Measurements from ENCODE around the gene TBCD. TPM values are rescaled to one million over a fixed set of nuclear protein-coding genes. Genes with fewer than 3 reads are reported as not detected.
A peak's percentile ranks its signal among the peaks of the same experiment; 100 is the strongest.
"Not testable (repeated sequence)": the region's sequence is repeated elsewhere in the genome, so short reads cannot be mapped to it uniquely, and the experiment has no call there.

Gene TBCD
- total RNA-seq, 1 donor = 49.3 TPM

DNA sequence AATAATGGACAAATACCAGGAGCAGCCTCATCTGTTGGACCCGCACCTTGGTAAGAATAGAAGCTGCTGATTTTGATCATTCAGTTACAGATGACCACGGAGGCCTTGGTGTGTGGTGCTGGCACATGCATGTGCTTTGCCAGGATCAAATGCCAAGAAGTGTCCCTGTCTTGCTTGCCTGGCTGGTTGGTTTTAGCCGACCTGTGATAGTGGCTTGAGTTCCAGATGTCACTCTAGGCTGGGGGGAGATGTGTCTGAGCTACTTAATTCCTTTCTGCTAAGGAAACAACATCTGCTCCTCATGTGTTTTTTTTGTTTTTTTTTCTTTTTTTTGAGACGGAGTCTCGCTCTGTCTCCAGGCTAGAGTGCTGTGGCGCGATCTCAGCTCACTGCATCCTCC, 4.3 kb downstream of the TBCD start:
- no peak for DNase-seq (ENCODE audit: low read depth in 2 of 3, low spot score in 2 of 3)

DNA sequence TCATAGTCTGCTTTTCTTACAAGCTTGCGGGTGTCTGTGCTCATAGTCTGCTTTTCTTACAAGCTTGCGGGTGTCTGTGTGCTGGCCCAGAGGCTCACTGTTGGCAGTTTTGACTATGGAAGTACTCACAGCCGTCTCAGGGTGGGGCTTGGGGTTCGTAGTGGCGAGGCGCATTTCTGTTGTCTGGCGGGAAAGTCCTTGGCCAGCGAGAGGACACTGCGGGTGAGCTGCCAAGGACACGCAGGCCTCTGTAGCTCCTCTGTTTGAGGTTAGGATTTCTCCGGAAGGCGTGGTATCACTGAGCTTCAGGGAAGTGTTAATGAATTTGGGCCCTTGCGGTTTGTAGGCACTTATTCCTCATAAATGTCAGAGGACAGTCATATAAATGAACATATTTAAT, 13.5 kb downstream of the TBCD start:
- no peak for DNase-seq (ENCODE audit: low read depth in 2 of 3, low spot score in 2 of 3)

DNA sequence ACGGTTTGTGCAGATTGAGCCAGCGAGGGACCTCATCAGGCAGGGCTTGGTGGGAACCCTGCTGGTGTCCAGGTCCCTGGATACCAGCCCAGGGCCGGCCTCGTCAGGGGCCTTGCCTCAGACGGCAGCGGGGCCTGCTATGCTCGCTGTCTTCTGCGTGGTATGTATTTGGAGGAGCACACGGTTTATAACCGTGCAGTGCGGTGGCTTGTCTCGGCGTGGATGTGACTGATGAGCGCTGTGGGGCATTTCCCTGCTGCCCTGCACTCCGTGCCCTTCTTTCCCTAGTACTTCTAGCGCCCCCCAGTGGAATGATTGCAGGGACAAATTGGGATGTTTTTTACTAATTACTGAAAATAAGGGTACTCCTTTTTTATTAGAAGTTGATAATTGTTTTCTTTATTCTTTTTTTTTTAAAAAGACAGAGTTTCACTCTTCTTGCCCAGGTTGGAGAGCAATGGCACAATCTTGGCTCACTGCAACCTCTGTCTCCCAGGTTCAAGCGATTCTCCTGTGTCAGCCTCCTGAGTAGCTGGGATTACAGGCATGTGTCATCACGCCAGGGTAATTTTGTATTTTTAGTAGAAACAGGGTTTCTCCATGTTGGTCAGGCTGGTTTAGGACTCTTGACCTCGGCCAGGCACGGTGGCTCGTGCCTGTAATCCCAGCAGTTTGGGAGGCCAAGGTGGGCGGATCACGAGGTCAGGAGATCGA, 15.3 kb downstream of the TBCD start:
- peak in 2 of 3 donors; percentile 60 to 77 for DNase-seq (ENCODE audit: low read depth in 2 of 3, low spot score in 2 of 3)

GRCh38 chr17:82769041-82769440, 17.2 kb downstream of the TBCD start:
- DNase-seq (ENCODE audit: low read depth in 2 of 3, low spot score in 2 of 3) = no peak

- no peak for DNase-seq (ENCODE audit: low read depth in 2 of 3, low spot score in 2 of 3)
These were observed 20.2 kb downstream of the TBCD start for GRCh38 chr17:82772026-82772425.

GRCh38 chr17:82774456-82774855, 22.6 kb downstream of the TBCD start:
- not testable (repeated sequence) for DNase-seq (ENCODE audit: low read depth in 2 of 3, low spot score in 2 of 3)

- peak in 1 of 3 donors; percentile 56 for DNase-seq (ENCODE audit: low read depth in 2 of 3, low spot score in 2 of 3)
These were observed 23.3 kb downstream of the TBCD start for GRCh38 chr17:82775001-82775823.

DNA sequence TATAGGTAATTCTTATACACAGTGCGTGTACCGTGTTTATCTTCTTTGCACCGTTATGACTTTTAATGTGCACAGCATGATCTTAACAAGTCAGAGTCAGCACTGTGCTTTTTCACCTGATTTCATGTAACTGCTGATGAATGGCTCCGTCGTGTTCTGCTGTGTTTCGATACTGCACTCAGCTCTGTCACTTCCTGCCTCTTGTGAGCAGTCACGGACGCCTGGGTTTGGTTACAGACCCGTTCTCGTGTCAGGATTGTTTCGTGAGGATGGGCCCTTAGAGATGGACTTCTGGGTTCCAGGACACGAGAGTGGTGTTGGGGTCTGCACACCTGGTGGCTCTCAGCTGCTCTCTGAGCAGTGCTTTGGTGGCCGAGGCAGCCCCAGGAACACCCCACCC, 24.6 kb downstream of the TBCD start:
- no peak for DNase-seq (ENCODE audit: low read depth in 2 of 3, low spot score in 2 of 3)

DNA sequence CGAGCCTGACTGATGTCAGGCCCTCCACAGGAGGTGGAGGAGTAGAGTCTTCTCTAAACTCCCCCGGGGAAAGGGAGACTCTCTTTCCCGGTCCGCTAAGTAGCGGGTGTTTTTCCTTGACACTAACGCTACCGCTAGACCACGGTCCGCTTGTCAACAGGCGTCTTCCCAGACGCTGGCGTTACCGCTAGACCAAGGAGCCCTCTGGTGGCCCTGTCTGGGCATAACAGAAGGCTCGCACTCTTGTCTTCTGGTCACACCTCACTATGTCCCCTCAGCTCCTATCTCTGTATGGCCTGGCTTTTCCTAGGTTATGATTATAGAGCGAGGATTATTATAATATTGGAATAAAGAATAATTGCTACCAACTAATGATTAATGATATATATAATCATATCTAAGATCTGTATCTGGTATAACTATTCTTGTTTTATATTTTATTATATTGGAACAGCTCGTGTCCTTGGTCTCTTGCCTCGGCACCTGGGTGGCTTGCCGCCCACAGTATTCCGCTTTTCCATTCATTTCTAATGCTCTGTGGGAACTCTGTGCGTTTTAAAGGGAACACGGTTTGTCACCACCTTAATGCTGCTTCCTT, 26.0 kb downstream of the TBCD start:
- not testable (repeated sequence) for DNase-seq (ENCODE audit: low read depth in 2 of 3, low spot score in 2 of 3)

DNA sequence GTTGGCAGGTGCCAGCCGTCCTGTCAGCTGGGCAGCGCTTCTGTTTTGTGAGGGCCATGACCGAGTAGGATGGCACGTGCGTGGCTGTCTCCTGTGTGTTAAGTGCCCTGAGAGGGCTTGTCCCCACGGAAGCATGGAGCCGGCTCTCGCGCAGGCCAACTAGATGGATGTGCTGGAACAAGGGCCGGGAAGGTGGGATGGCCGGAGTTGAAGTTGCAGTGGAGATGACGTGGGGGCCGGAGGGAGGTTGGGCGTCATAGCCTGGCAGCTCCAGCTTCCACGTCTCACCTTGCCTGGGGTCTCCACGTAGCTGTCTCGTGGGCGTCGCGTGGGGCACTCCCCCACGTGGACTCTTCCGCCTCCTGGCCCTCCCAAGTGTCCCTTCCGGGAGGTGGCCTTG, 27.7 kb downstream of the TBCD start:
- no peak for DNase-seq (ENCODE audit: low read depth in 2 of 3, low spot score in 2 of 3)

GRCh38 chr17:82780195-82780594, 28.3 kb downstream of the TBCD start:
- DNase-seq (ENCODE audit: low read depth in 2 of 3, low spot score in 2 of 3) = no peak

GRCh38 chr17:82780971-82781893, 29.4 kb downstream of the TBCD start:
- no peak for DNase-seq (ENCODE audit: low read depth in 2 of 3, low spot score in 2 of 3)

- peak; percentile 64 to 91 (median 75) for DNase-seq (ENCODE audit: low read depth in 2 of 3, low spot score in 2 of 3)
These were observed 30.0 kb downstream of the TBCD start for GRCh38 chr17:82781894-82782274.

DNA sequence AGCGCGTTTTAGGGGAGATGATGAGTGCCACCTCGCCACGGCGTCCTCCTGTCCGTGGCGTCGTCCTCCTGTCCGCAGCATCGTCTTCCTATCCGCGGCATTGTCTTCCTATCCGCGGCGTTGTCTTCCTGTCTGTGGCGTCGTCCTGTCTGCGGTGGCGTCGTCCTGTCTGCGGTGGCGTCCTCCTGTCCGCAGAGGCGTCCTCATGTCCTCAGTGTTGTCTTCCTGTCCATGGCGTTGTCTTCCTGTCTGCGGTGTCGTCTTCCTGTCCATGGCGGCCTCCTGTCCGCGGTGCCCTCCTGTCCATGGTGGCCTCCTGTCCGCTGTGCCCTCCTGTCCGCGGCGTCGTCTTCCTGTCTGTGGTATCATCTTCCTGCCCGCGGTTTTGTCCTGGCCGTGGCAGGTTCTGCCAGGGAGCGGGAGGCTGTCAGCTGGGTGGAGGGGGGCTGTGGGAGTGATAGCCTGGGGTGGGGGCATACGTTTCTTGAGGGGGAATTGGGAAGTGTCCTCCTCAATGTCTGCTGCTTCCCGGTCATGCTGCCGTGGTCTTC, 30.9 kb downstream of the TBCD start:
- no peak for DNase-seq (ENCODE audit: low read depth in 2 of 3, low spot score in 2 of 3)

DNA sequence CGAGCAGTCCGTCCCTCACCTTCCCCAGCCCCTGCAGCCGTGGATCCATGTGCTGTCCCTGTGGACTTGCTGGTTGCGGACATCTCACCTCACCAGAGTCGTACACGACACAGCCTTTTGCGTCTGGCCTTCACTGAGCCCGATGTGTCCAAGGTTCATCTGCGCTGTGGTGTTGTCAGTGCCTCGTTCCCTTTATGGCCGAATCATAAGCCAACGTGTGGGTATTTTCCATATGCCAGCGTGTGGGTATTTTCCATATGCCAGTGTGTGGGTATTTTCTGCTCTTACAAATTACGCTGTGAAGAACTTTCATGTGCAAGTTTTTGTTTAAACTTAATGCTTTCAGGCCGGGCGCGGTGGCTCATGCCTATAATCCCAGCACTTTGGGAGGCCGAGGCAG, 31.6 kb downstream of the TBCD start:
- DNase-seq (ENCODE audit: low read depth in 2 of 3, low spot score in 2 of 3) = no peak

- not testable (repeated sequence) for DNase-seq (ENCODE audit: low read depth in 2 of 3, low spot score in 2 of 3)
These were observed 33.7 kb downstream of the TBCD start for GRCh38 chr17:82785581-82785980.

DNA sequence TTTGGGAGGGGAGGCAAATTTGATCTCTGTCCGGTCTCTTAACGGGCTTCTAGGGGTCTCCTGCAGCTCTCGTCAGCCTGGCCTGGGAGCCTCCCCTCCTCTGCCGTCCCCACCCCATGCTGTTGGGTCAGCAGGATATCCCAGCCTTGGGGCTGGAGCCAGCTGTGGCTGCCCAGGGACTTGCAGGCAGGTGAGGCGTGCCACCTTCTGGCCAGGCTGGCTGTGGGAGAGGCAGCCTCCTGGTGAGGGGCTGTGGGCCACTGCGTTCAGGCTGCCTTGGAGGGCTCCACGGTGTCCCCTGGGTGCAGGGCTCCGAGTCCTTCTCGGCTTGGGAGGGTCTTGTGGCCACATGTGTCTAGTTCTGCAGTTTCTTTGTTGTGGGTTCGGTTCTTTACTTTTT, 34.6 kb downstream of the TBCD start:
- DNase-seq (ENCODE audit: low read depth in 2 of 3, low spot score in 2 of 3) = no peak

DNA sequence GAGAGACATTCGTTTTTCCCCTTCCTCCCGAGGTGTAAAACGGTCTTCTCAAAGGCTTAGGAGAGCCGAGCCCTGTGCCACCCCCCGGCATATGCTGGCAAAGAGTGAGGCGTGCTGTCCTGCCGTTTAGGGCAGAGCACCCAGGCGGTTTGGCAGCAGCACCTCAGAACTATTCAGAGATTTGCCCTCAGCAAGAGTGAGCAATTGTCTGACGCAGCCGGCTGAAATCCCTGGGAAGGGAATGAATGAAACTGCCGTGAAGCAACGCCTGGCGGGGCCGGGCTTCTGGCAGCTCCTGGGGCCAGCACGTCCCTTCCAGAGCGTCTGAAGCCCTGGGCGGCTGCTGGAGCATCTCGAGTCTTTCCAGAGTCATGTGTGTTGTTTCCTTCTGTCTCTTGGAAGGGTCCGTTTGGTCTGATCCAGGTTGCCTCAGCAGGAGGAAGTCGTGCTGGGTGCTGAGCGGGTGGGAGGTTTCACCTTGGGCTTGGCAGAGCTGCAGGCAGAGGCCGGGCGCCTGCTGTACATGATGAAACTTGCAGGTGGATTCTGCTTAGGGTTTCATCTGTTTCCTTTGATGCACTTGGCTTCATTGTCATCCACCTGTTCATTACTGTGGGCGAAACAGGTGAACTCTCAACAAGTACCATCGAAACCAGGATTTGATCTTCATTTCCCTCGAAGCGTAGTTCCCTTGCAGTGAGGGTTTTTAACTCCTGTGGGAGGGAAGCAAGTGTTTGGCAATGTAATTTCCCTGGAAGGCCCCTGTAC, 35.4 kb downstream of the TBCD start:
- no peak for DNase-seq (ENCODE audit: low read depth in 2 of 3, low spot score in 2 of 3)

DNA sequence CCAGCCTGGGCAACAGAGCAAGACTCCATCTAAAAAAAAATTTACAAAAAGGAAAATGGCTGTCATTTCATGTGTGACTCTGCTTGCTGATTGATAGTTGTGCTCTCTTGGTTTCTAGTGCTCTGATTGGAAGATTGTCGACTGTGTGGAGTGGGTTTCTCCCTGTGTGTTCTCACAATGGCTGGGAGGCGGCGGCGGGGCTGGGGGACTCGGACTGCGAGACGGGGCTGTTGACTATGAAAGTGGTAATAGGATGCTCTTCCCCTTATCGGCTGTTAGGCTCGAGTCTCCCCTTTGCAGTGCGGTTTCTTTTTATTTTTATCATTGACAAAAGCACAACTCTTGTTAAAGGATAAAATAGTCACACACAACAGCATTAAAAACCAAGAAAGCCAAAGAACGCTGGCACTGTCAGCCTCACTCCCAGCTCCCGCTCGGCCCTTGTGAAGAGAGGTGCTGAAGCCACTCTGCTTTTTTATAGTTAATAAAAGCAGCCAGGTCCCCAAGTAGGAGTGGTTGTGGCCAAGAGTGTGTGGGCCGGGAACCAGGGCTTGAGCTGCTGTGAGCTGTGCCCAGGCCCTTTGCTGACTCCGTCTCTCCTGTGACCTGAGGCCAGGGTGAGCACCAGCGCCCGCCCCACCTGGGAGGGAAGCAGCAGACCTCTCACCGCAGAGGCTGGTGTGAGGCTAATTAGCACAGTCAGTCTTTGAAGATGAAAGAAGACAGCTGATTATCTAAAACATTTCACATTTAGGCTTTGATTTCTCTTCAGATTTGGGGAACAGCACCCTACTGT, 36.5 kb downstream of the TBCD start:
- DNase-seq (ENCODE audit: low read depth in 2 of 3, low spot score in 2 of 3) = no peak
